ENCODE measurements around the gene ARL17B. TPM values are rescaled to one million over a fixed set of nuclear protein-coding genes. Genes with fewer than 3 reads are reported as not detected.
"Not testable (repeated sequence)": the region's sequence is repeated elsewhere in the genome, so short reads cannot be mapped to it uniquely, and the experiment has no call there.

The ARL17B gene
- total RNA-seq, 1 experiment from 2014 or later, result 35.1 TPM

- not testable (repeated sequence) for H3K27ac ChIP-seq; H3K9me3 ChIP-seq (replicated peaks); H3K36me3 ChIP-seq; DNase-seq; H3K27me3 ChIP-seq; H3K4me1 ChIP-seq; H3K4me3 ChIP-seq
Observed at GRCh38 chr17:46244339-46244913, 117.1 kb downstream of the ARL17B start.

GRCh38 chr17:46243928-46244327 is 117.6 kb downstream of the ARL17B start:
- H3K4me1 ChIP-seq; H3K36me3 ChIP-seq; H3K9me3 ChIP-seq (replicated peaks); H3K4me3 ChIP-seq; H3K27me3 ChIP-seq; DNase-seq; H3K27ac ChIP-seq: not testable (repeated sequence)

- not testable (repeated sequence) for H3K27ac ChIP-seq; H3K4me1 ChIP-seq; DNase-seq; H3K27me3 ChIP-seq; H3K9me3 ChIP-seq (replicated peaks); H3K36me3 ChIP-seq; H3K4me3 ChIP-seq
Observed at GRCh38 chr17:46243505-46243904, 118.1 kb downstream of the ARL17B start.

GRCh38 chr17:46231359-46231758 is 130.2 kb downstream of the ARL17B start:
- H3K36me3 ChIP-seq; H3K4me1 ChIP-seq; DNase-seq; H3K27me3 ChIP-seq; H3K9me3 ChIP-seq (replicated peaks); H3K4me3 ChIP-seq; H3K27ac ChIP-seq: not testable (repeated sequence)

- not testable (repeated sequence) for H3K4me1 ChIP-seq; H3K27ac ChIP-seq; H3K9me3 ChIP-seq (replicated peaks); H3K27me3 ChIP-seq; H3K36me3 ChIP-seq
- peak overlapping the region; percentile 66 for H3K4me3 ChIP-seq
- peak; percentile 98 to 99 for DNase-seq
Observed at GRCh38 chr17:46225274-46225794, 136.2 kb downstream of the ARL17B start.

GRCh38 chr17:46224864-46225263 is 136.7 kb downstream of the ARL17B start:
- H3K27me3 ChIP-seq; H3K9me3 ChIP-seq (replicated peaks); H3K27ac ChIP-seq; H3K4me1 ChIP-seq; H3K36me3 ChIP-seq: not testable (repeated sequence)
- DNase-seq, result peak in 1 of 2 experiments; percentile 30
- H3K4me3 ChIP-seq, result peak overlapping the region; percentile 66

Other genes starting within 250 kb of the ARL17B start
- 73.3 and 79.0 TPM in 2 replicates for gene KANSL1, start 168.3 kb downstream of the ARL17B start, total RNA-seq (2014; rRNA removed; shearing (Covaris generic))
- gene LRRC37A, start 66.6 kb downstream of the ARL17B start, total RNA-seq (2014; rRNA removed; shearing (Covaris generic)), result 3.8 and 4.0 TPM in 2 replicates
- 11.3 and 13.4 TPM in 2 replicates for gene LRRC37A2, start 150.7 kb upstream of the ARL17B start, total RNA-seq (2014; rRNA removed; shearing (Covaris generic))
- gene ARL17A, start 217.9 kb upstream of the ARL17B start, total RNA-seq (2014; rRNA removed; shearing (Covaris generic)), result 23.6 and 30.4 TPM in 2 replicates
- gene NSF, start 228.9 kb upstream of the ARL17B start, total RNA-seq (2014; rRNA removed; shearing (Covaris generic)), result 56.1 and 63.3 TPM in 2 replicates

Data from SJCRH30 (cell line).